NCI-H2227 (cell line): ENCODE measurements around the gene P4HB.
"Not testable (repeated sequence)": the region's sequence is repeated elsewhere in the genome, so short reads cannot be mapped to it uniquely, and the experiment has no call there.

Source experiments
- DNase-seq: peaks from one replicate; lab custom pipeline; 2025; ENCODE audit not compliant: unreplicated experiment; lab: John Stamatoyannopoulos, UW

The P4HB gene

DNA sequence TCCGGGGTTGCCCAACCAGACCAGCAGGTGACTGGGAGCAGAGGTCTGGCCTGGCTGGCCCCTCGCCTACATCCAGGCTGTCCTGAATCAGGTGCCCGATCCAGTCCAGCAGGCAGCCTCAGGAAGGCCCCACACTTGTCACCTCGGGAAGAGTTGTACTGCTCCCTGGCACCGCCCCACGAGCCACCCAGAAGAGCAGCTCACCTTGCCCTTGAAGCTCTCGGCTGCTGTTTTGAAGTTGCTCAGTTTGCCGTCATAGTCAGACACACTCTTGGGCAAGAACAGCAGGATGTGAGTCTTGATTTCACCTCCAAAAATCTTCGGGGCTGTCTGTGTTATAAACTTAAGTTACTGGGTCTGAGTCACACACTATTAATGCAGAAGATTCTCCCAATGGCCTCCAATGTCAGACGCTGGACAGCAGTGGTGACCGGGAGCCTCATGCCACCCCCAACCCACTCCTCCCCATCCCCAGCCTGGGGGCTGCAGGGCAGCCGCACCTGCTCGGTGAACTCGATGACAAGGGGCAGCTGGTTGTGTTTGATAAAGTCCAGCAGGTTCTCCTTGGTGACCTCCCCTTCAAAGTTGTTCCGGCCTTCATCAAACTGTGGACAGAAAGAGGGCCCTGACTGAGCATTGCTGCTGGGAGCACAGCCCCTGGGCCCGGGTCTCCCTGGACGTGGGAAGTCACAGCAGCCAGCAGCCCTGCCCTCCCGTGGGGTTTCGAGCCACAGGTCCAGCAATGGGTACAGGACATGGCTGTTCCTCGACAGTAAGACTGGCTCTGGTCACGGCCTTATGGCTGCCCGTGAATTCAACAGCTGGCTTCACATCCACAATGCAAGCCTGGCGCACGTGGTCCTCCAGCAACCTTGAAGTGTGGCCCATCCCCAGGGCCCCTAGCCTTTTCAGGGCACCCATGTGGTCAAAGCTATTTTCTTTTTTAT lies 13.3 kb downstream of the P4HB start:
- no peak for DNase-seq

DNA sequence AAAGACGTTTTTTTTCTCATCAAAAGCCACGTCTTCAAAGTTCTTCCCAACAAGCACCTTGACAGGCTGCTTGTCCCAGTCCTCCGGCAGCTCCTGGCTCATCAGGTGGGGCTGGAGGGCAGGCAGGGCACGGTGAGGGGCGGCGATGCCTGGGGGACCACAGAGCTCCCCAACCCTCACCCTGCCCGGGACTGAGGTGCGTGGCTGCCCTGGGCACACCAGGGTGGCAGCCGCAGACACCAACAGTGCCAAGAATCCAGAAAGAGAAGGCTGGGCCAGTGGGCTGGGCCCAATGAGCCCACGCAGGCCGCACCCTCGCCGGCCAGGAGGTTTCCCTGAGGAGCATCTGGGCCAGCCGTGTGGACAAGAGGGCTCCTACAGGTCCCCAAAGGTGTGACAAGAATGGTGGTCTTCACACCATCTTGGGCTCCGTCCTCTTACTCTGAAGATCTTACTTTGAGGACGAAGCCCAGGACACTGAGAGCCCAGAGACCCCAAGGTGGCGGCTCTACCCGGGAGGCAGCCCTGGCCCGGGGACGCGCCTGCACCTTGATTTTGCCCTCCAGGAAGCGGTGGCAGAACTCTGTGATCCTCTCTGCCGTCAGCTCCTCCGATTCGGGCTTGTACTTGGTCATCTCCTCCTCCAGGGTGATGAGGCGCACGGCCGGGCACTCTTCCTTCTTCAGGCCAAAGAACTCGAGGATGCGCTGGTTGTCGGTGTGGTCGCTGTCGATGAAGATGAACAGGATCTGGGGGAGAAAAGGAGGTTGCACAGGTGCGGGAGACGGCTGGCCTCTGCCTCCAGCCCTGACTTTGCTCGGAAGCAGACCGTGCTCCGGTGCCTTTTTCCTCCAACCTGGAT lies 14.2 kb downstream of the P4HB start:
- DNase-seq: no peak

DNA sequence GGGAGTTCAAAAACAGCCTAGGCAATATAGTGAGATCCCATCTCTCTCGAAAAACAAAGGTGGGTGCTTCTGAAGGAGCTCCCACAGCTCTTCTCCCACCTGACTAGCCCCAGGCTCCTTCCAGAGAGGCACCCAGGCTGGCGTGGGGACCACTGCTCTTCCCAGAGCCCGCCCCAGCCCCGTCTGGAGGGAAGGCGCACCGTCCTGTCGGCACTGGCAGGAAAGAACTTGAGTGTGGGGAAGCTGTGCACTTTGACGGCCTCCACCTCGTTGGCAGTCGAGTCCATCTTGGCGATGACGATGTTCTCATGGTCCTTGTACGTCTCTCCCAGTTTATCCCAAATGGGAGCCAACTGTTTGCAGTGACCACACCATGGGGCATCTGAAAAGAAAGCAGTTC lies 15.0 kb downstream of the P4HB start:
- DNase-seq: no peak

DNA sequence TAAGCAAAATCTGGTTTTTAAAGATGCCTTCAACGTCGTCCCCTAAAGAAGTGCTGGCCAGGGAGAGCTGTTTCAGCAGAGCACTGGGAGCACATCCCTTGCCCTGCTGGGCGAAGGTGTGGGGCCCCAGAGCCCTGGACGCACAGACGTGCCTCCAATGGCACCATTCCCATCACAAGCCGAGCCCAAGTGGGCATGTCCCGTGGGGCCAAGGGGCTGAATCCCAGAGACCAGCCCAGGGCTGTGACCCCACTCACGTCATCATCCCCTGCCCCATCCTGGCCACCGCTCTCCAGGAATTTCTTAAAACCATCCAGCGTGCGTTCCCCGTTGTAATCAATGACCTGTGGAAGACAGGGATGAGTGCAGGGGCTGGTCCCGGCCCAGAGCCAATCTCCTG lies 15.4 kb downstream of the P4HB start:
- no peak for DNase-seq

DNA sequence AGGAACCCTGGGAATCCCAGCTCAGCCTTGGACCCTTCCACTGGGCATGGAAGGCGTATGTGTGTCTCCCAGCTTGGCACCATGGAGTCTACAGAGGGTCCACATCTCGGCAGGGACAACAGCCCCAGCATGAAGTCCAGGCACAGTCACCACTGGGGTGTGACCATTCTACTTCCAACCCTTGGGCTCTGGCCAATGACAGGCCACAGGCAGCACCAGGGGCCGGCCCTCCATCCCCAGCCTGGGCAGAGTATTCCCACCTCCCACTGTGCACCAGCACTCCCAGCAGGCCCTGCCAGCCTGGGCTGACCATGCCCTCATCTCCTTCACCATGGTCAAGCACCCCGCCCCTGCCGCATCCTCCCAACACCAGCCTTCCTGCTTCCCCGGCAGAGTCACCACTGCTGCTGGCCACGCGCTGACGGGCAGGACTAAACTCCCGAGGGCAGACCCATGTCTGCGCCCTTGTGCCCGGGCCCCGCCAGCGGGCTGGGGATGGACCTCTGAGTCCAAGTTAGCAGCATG lies 15.9 kb downstream of the P4HB start:
- DNase-seq: no peak

DNA sequence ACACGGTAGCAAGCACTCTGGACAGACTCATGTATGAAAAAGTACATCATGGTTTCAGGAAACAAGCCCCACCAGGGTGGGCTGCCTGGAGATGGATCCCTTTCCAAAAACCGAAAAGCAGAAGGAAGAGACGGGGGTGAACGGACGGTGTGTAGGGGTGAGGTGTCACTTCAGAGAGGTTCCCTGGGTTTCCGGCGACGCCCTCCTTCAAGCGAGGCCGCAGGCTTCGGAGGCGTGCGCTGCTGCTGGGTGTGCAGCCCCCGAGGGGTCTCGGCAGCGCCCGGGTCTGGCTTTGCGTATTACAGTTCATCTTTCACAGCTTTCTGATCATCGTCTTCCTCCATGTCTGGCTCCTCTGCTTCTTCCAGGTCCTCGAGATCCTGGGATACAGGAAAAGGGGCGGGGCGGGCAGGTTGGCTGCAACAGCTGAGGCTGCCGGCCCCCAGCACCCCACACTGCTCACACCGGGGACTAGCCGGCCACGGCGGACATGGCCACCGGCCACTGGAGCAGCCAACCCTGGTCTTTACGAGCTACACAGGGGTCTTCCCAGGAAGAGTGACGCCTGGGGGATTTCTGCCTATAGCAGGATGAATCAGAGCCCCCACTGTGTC lies 16.5 kb downstream of the P4HB start:
- no peak for DNase-seq

DNA sequence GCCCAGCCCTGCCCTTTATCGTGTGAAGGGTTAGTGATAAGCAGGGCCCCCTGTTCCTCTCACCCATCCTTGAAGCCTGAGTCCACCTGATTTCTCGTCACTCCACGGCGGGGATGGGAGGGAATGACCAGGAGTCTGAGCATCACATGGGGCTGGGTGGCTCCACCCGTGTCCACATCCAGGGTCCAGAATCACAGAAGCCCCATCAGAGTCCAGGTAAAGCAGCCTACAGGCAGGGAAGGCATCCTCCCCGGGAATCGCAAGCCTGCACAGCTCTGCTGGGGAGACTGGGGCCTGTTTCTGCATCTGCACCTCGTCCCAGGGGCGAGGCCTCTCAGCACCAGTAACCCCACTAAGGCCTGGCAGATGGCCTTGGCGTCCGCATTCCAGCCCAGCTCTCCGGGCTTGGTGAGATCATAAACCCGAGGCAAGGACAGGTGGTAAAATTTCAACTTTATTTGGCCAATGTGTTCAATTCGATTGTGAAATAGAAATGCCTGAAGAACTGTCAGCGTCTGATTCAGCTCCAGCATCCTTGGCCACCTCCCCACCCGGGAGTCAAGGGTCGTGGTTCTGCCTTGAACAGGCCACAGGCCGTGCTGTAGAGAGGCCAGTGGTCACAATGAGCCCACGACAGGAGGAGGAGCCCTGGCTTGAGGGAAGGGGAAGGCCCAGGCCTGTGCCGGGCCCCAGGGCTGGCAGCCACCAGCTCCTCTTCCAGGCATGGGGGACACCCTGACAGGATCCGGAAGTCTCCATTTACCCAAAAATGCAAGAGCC lies 17.4 kb downstream of the P4HB start:
- no peak for DNase-seq

DNA sequence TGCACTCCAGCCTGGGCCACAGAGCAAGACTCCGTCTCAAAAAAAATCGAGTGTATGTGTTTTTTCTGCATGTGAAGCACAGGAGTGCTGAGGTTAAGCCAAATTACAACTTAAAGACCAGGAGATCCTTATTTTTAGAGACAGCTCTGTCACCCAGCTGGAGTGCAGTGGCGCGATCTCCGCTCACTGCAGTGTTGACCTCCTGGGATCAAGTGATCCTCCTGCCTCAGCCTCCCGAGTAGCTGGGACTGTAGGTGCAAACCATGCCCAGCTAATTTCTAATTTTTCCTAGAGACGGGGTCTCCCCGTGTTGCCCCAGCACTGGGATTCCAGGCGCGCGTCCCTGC lies 18.0 kb downstream of the P4HB start:
- no peak for DNase-seq

DNA sequence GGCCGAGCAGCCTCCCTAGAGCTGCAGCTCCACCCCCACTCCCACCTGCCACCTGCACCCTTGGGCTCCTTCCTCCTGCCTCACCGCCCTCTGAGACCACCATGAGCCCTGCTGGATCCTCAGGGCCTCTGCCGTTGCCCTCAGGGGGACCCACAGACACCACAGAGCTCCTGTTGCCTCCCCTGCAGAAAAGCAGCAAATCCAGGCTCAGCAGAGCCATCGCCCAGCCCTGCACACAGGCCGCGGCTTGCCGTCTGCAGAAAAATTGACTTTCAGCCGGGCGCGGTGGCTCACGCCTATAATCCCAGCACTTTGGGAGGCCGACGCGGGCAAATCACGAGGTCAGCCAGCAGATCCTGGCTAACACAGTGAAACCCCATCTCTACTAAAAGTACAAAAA lies 18.5 kb downstream of the P4HB start:
- no peak for DNase-seq

DNA sequence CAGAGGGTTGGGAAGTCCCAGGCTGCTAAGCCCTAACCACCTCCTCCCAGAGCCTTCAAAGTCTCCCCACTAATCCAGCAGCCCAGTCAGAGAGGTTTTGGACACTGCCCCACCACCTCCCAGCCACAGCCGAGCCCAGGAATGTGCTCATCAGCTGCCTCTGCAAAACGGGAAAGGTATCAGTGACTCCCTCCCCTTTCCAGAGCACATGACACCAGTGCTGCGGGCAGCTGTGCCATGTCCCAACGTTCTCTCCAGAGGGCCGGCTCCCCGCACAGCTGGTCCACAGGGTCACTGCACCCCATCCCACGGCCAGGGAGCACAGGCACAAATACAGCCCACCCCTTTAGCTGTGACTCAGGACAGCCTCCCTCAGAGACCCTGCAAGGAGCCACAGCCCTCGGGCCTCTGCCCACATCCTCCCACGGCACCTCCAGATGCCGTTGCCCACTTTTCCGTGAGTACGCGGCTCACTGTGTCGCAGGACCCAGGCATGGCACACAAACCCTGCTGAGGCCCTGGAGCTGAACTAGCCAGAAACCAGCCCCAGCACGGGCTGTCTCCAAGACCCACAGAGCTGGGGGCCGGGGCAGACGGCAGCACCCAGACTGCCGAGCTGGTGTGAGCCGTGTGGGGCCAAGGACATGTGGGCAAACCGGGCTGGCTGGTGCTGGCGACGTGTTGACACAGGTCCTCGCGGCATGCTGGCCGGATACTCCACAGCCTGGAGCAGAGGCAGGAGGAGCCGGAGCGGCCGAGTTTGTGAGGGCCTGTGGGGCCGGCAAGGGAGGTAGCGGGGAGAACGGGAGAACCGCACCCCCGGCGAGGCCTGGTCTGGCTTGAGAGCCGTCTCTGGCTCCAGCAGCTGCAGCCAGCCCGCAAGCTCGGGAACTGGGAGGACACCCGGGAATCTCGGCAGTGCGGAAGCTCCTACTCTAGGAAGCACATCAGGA lies 19.2 kb downstream of the P4HB start:
- no peak for DNase-seq

DNA sequence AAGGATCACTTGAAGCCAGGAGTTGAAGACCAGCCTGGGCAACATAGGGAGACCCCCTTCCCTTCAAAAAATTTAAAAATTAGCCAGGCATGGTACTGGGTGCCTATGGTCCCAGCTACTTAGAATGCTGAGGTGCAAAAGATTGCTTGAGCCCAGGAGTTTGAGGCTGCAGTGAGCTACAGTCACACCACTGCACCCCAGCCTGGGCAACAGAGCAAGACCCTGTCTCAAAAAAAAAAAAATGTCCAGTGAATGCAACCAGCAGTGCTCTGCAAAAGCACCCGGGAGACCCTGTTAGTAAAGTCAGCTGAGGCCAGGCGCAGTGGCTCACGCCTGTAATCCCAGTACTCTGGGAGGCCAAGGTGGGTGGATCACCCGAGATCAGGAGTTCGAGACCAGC lies 20.3 kb downstream of the P4HB start:
- DNase-seq: not testable (repeated sequence)

DNA sequence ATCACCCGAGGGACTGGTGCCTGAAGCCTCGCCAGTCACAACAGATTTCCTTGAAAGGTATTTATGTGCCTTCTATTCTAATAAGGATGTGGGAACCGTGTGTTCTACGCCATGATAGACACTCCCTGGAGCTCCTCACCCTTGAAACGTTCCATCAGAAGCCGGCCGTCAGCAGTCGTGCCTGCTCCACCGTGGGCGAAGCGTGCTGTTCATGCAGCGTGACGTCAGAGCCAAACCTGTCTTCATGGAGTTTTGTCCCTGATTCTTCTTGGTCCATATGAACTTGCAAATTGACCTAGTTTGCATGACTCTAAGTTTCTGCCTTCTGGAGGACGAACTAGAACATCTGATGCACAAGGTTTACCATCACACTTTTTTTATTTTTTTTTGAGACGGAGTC lies 21.0 kb downstream of the P4HB start:
- DNase-seq: no peak

DNA sequence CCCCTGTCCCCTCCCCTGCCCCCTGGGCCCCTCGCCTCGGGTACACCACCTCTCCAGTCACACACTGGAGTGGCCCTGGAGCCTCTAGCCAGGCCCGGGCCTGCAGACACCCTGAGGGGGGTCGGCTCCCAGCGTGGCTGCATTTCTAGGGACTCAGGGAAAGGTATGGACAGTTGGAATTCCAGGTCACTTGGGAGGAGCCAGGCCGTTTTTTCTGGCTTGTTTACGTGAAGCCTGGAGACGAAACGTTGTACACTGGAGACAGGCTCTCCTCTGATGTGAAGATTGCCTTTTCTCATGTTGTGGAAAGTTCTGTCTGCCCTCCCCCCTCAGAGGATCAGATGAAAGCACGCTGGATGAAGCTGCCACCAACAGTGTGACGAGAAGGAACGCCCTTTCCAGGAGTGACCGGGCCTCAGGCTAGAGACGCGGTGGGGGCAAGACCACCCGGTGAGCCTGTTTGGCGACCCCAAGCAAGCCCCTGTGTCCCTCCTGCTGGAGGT lies 21.5 kb downstream of the P4HB start:
- no peak for DNase-seq

DNA sequence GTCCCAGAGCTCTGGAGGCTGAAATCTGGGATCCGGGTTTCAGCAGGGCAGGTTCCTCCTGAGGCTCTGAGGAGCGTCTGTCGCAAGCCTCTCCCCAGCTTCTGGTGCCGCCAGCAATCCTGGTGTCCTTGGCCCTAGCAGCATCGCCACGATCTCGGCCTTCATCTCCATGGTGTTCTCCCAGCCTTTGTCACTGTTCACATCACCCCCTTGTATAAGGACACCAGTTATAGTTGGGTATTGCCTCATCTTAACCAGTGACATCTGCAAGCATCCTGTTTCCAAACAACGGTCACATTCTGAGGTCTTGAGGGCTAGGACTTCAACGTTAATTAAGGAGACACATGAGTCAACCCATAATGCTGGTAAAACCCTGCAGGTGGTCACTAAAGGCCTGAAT lies 22.7 kb downstream of the P4HB start:
- no peak for DNase-seq

DNA sequence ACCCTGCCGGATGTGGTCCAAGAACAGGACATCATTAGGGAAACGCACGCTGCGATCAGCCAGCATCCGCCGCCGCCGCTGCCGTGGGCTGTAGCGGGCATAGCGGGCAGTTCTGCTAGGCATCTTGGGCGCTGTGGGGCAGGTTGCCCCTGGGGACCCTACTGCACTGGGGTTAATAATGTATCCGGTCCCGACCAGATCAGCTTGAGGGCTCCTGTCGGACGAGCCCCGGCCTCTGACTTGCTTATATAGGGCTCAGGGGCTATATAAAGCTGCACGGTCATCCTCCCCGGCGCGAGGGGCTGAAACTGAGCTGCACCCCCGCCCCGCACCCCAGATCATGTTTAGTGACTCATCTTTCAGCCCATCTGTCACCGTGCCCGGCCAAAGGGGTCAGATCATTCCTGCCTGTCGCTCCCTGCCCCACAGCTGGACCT lies 25.5 kb downstream of the P4HB start, which contains the start of gene PPP1R27:
Gene PPP1R27, minus strand, starts transcription at position 220 of the 437 bp plus-strand sequence. Its CDS starts 97 bp downstream, at position 123.
- DNase-seq: no peak

DNA sequence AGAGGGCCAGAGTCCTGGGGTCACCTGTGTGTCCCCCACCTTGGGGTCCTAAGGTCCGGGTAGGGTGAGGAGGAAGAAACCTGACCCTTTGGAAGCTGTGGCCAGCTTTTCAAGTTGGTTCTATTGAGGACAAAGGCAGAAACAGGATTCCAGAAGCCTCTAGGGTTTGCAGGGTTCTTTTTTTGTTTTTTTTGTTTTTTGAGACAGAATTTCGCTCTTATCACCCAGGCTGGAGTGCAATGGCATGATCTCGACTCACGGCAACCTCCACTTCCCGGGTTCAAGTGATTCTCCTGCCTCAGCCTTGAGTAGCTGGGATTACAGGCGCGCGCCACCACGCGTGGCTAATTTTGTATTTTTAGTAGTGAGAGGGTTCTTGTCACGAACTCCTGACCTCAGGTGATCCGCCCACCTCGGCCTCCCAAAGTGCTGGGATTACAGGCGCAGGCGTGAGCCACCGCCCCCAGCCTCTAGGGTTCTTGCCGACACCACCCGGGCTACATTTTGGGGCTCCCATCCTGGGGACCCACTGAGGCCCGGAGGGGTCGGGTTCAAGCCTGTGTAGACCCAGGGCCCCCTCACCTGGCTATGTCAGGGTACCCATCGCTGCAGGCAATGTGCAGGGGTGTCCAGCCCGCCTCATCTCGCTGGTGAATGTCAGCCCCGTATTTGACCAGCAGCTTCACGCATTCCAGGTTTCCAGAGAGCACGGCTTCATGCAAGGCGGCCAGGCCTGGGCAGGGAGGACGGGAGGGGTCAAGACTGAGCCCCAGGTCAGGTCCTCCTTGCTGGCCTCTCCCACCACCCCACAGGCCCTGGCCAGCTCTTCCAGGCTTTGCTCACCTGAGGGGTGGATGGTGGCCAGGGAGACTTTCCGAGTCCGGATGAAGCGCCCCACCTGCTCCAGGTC lies 26.2 kb downstream of the P4HB start:
- DNase-seq: no peak

DNA sequence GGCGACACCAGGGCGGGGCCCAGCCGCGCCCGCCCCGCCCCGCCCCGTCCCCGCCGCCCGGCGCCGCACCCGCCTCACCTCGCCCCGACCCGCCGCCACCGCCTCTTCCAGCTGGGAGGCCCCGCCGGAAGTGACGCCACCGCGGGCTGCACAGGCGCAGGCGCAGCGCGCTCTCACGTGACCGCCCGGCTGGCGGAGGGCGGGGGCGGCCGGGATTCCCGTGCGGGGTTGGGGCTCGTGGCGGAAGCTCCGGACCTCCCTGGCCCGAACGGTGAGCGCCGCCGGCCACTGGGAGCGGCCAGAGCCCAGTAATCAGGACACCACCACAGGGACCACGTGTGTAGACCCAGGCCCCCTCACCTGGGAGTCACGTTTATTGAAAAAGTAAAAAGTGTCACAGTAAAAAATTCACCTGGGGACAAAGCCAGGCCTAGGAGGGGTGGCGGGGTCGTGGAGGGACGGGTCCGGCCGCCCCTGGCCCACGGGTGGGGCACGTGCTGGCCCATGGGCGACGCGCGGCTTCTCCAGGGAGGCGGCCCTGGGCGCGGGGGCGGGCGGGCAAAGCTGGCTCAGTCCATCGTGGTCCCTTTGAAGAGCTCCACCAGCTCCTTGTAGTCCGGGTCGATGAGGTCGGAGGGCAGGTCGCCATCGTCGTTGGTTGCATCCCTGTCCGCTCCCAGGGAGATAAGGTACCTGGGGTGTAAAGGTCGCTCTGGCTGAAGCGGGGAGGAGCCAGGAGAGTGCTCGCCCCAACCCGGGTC lies 27.0 kb downstream of the P4HB start, which contains the start of gene MCRIP1:
Gene MCRIP1, minus strand, starts transcription at position 132 of the 761 bp plus-strand sequence. CDS start 8,785 bp downstream, outside the sequence.
- peak; percentile 97 for DNase-seq
